ENCODE data around the gene FAM114A2.

Gene FAM114A2

GRCh38 chr5:154031937-154032489, 6.7 kb downstream of the FAM114A2 start:
- TF ChIP-seq GATA2 (IDR thresholded peaks at IDR 0.05; ENCODE audit: low read depth, low read length) = no peak
- TF ChIP-seq GATA3 (IDR thresholded peaks at IDR 0.05; ENCODE audit: low read depth, low read length) = no peak

- TF ChIP-seq GATA3 (IDR thresholded peaks at IDR 0.05; ENCODE audit: low read depth, low read length) (no peak), GATA2 (IDR thresholded peaks at IDR 0.05; ENCODE audit: low read depth, low read length) (no peak)
Measured at GRCh38 chr5:154025951-154026350, 12.8 kb downstream of the FAM114A2 start.

- no peak for TF ChIP-seq GATA3 (IDR thresholded peaks at IDR 0.05; ENCODE audit: low read depth, low read length)
- peak; percentile 35; the same call in 1 of the 2 replicates for TF ChIP-seq GATA2 (IDR thresholded peaks at IDR 0.05; ENCODE audit: low read depth, low read length)
Measured at GRCh38 chr5:154015071-154015693, 23.5 kb downstream of the FAM114A2 start.

GRCh38 chr5:154010660-154011059, 28.1 kb downstream of the FAM114A2 start:
- TF ChIP-seq GATA3 (IDR thresholded peaks at IDR 0.05; ENCODE audit: low read depth, low read length) (no peak), GATA2 (IDR thresholded peaks at IDR 0.05; ENCODE audit: low read depth, low read length) (no peak)

GRCh38 chr5:154005648-154006047, 33.1 kb downstream of the FAM114A2 start:
- TF ChIP-seq GATA2 (IDR thresholded peaks at IDR 0.05; ENCODE audit: low read depth, low read length) = no peak
- TF ChIP-seq GATA3 (IDR thresholded peaks at IDR 0.05; ENCODE audit: low read depth, low read length) = no peak

- TF ChIP-seq GATA3 (IDR thresholded peaks at IDR 0.05; ENCODE audit: low read depth, low read length) (no peak), GATA2 (IDR thresholded peaks at IDR 0.05; ENCODE audit: low read depth, low read length) (no peak)
Measured at GRCh38 chr5:154002511-154003020, 36.1 kb downstream of the FAM114A2 start.

- TF ChIP-seq GATA2 (IDR thresholded peaks at IDR 0.05; ENCODE audit: low read depth, low read length) = no peak
- no peak for TF ChIP-seq GATA3 (IDR thresholded peaks at IDR 0.05; ENCODE audit: low read depth, low read length)
Measured at GRCh38 chr5:154002093-154002492, 36.6 kb downstream of the FAM114A2 start.

- TF ChIP-seq GATA3 (IDR thresholded peaks at IDR 0.05; ENCODE audit: low read depth, low read length) (no peak), GATA2 (IDR thresholded peaks at IDR 0.05; ENCODE audit: low read depth, low read length) (no peak)
Measured at GRCh38 chr5:154000703-154001102, 38.0 kb downstream of the FAM114A2 start.

- TF ChIP-seq GATA2 (IDR thresholded peaks at IDR 0.05; ENCODE audit: low read depth, low read length) (no peak), GATA3 (IDR thresholded peaks at IDR 0.05; ENCODE audit: low read depth, low read length) (no peak)
Measured at GRCh38 chr5:153999995-154000394, 38.7 kb downstream of the FAM114A2 start.

GRCh38 chr5:153998768-153999167, 39.9 kb downstream of the FAM114A2 start:
- TF ChIP-seq GATA2 (IDR thresholded peaks at IDR 0.05; ENCODE audit: low read depth, low read length) = no peak

- TF ChIP-seq GATA3 (IDR thresholded peaks at IDR 0.05; ENCODE audit: low read depth, low read length) = no peak
- no peak for TF ChIP-seq GATA2 (IDR thresholded peaks at IDR 0.05; ENCODE audit: low read depth, low read length)
Measured at GRCh38 chr5:153998010-153998409, 40.7 kb downstream of the FAM114A2 start.

GRCh38 chr5:153991168-153991567, 47.5 kb downstream of the FAM114A2 start:
- TF ChIP-seq GATA2 (IDR thresholded peaks at IDR 0.05; ENCODE audit: low read depth, low read length) = no peak
- no peak for TF ChIP-seq GATA3 (IDR thresholded peaks at IDR 0.05; ENCODE audit: low read depth, low read length)

GRCh38 chr5:153988510-153988909, 50.2 kb downstream of the FAM114A2 start:
- TF ChIP-seq GATA2 (IDR thresholded peaks at IDR 0.05; ENCODE audit: low read depth, low read length) (no peak), GATA3 (IDR thresholded peaks at IDR 0.05; ENCODE audit: low read depth, low read length) (no peak)

- no peak for TF ChIP-seq GATA2 (IDR thresholded peaks at IDR 0.05; ENCODE audit: low read depth, low read length)
- TF ChIP-seq GATA3 (IDR thresholded peaks at IDR 0.05; ENCODE audit: low read depth, low read length) = no peak
Measured at GRCh38 chr5:153987301-153987700, 51.4 kb downstream of the FAM114A2 start.

- TF ChIP-seq GATA3 (IDR thresholded peaks at IDR 0.05; ENCODE audit: low read depth, low read length) = no peak
- no peak for TF ChIP-seq GATA2 (IDR thresholded peaks at IDR 0.05; ENCODE audit: low read depth, low read length)
Measured at GRCh38 chr5:153985498-153985897, 53.2 kb downstream of the FAM114A2 start.
